Suprapubic skin (tissue), 4 donors: ENCODE data around the gene MTREX.

Experiments used
- EP300 ChIP-seq: sonication (generic); formaldehyde crosslinking; IDR thresholded peaks from one replicate; pipeline ENCODE4 v1.6.1; 2017; ENCODE audit warnings: antibody characterized with exemption
- POLR2A ChIP-seq, 2 donors: fragments of 450-650 bp; IDR thresholded peaks; one replicate each; pipeline ENCODE4 v1.6.1; 2017; ENCODE audit warnings: antibody characterized with exemption in 2 of 2, mild to moderate bottlenecking in 2 of 2, moderate library complexity in 2 of 2
- POLR2AphosphoS5 ChIP-seq, 3 donors: sonication (generic); formaldehyde crosslinking; IDR thresholded peaks; one replicate each; pipeline ENCODE4 v1.6.1; 2017; ENCODE audit warnings: antibody characterized with exemption in 3 of 3
- TF ChIP-seq, protein P1 (sequence below), 2 donors: fragments of 200-600 bp in 1 of 2; fragments of 450-650 bp in 1 of 2; sonication (generic) in 1 of 2; IDR thresholded peaks; one replicate each; pipeline ENCODE4 v1.5.1; 2016 to 2019; ENCODE audit warnings: antibody characterized with exemption in 2 of 2, mild to moderate bottlenecking in 1 of 2, moderate library complexity in 1 of 2

DNA sequence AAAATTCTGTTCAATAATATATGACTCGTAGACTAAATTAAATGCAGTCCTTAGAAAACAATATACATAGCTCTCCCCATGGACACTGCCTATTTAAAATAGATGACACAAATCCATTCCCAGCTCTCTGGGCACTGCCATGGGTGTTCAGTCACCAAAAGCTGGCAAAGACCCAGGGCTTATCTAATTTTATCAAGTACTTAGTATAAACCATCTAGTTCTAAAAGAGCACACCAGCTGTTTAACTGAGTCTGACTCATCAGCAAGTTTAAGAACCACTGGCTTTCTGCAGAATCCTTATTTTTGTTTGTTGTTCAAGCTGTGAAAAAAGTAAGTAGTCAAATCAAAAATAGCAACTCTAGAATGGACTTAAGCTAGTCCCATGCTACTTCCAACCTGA is 119.4 kb downstream of the MTREX start:
- TF ChIP-seq, protein P1, sequence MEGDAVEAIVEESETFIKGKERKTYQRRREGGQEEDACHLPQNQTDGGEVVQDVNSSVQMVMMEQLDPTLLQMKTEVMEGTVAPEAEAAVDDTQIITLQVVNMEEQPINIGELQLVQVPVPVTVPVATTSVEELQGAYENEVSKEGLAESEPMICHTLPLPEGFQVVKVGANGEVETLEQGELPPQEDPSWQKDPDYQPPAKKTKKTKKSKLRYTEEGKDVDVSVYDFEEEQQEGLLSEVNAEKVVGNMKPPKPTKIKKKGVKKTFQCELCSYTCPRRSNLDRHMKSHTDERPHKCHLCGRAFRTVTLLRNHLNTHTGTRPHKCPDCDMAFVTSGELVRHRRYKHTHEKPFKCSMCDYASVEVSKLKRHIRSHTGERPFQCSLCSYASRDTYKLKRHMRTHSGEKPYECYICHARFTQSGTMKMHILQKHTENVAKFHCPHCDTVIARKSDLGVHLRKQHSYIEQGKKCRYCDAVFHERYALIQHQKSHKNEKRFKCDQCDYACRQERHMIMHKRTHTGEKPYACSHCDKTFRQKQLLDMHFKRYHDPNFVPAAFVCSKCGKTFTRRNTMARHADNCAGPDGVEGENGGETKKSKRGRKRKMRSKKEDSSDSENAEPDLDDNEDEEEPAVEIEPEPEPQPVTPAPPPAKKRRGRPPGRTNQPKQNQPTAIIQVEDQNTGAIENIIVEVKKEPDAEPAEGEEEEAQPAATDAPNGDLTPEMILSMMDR (IDR thresholded peaks at IDR 0.05) = no peak
- TF ChIP-seq POLR2A (IDR thresholded peaks at IDR 0.05) = no peak
- no peak for TF ChIP-seq POLR2AphosphoS5 (IDR thresholded peaks at IDR 0.05)
- no peak for TF ChIP-seq EP300
